GM18502 (cell line): ENCODE results near the gene SDF2L1.

Source experiments
- ATAC-seq: cut with Tn5 transposase; IDR thresholded peaks from one replicate; pipeline ENCODE4 v1.9.1; 2021; ENCODE audit warnings: mild to moderate bottlenecking; ENCODE audit not compliant: unreplicated experiment, poor library complexity

The SDF2L1 gene

GRCh38 chr22:21621025-21621424 lies 21.1 kb upstream of the SDF2L1 start:
- ATAC-seq, result no peak

- ATAC-seq, result no peak
These were observed 19.8 kb upstream of the SDF2L1 start for GRCh38 chr22:21622011-21622918.

GRCh38 chr22:21622919-21623647 lies 19.0 kb upstream of the SDF2L1 start:
- no peak for ATAC-seq

- no peak for ATAC-seq
These were observed 18.5 kb upstream of the SDF2L1 start for GRCh38 chr22:21623648-21623970.

- ATAC-seq, result no peak
These were observed 17.8 kb upstream of the SDF2L1 start for GRCh38 chr22:21624120-21624879.

GRCh38 chr22:21624880-21625791 lies 17.0 kb upstream of the SDF2L1 start:
- no peak for ATAC-seq

GRCh38 chr22:21626073-21626734 lies 15.9 kb upstream of the SDF2L1 start:
- no peak for ATAC-seq

GRCh38 chr22:21626735-21627469 lies 15.2 kb upstream of the SDF2L1 start:
- no peak for ATAC-seq

- no peak for ATAC-seq
These were observed 13.5 kb upstream of the SDF2L1 start for GRCh38 chr22:21628386-21629254.

GRCh38 chr22:21629255-21630149 lies 12.6 kb upstream of the SDF2L1 start, which contains the start of gene YDJC:
YDJC (minus strand) TSS chr22:21630022; CDS start chr22:21630014, 8 bp downstream.
- peak; percentile 78 for ATAC-seq

GRCh38 chr22:21631025-21631424 lies 11.1 kb upstream of the SDF2L1 start:
- ATAC-seq, result no peak

- ATAC-seq, result no peak
These were observed 9.7 kb upstream of the SDF2L1 start, which contains the start of gene CCDC116 for GRCh38 chr22:21632237-21632895. CCDC116 (plus strand) TSS chr22:21632760; CDS start chr22:21633182, 422 bp downstream.

GRCh38 chr22:21632931-21633330 lies 9.2 kb upstream of the SDF2L1 start:
- ATAC-seq, result no peak

- ATAC-seq, result no peak
These were observed 8.6 kb upstream of the SDF2L1 start for GRCh38 chr22:21633481-21633880.

- no peak for ATAC-seq
These were observed 8.0 kb upstream of the SDF2L1 start for GRCh38 chr22:21634081-21634480.

- no peak for ATAC-seq
These were observed 7.3 kb upstream of the SDF2L1 start for GRCh38 chr22:21634844-21635243.
